GM18499 (cell line): ENCODE data around the gene UNK.
"Not testable (repeated sequence)": the region's sequence is repeated elsewhere in the genome, so short reads cannot be mapped to it uniquely, and the experiment has no call there.

ENCODE experiments used
- ATAC-seq: cut with Tn5 transposase; IDR thresholded peaks from one replicate; pipeline ENCODE4 v1.9.1; 2021; ENCODE audit warnings: moderate number of reproducible peaks; ENCODE audit not compliant: insufficient read depth, unreplicated experiment

The UNK gene

DNA sequence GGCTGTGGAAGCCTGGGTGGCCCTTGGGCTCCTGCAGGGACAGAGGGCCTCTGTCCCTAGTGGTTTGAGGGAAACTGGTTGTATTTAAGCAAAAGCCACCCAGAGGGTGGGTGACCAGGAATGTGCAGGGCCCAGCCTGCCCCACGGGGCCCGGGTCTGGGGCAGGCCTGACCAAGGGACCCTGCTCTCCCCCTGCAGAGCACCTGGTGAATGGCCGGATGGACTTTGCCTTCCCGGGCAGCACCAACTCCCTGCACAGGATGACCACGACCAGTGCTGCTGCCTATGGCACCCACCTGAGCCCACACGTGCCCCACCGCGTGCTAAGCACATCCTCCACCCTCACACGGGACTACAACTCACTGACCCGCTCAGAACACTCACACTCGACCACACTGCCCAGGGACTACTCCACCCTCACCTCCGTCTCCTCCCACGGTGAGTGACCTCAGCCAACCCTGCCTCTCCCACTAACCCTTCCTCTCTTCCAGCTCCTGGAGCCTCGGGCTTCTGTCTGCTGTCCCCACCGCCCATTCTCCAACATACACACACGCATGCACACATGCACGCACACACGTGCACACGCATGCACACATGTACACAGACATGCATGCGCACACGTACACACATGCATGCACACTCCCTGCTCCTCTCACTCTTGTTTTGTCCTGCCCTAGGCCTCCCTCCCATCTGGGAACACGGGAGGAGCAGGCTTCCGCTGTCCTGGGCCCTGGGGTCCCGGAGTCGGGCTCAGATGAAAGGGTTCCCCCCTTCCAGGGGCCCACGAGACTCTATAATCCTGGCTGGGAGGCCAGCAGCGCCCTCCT, 30.0 kb upstream of the UNK start:
- no peak for ATAC-seq

DNA sequence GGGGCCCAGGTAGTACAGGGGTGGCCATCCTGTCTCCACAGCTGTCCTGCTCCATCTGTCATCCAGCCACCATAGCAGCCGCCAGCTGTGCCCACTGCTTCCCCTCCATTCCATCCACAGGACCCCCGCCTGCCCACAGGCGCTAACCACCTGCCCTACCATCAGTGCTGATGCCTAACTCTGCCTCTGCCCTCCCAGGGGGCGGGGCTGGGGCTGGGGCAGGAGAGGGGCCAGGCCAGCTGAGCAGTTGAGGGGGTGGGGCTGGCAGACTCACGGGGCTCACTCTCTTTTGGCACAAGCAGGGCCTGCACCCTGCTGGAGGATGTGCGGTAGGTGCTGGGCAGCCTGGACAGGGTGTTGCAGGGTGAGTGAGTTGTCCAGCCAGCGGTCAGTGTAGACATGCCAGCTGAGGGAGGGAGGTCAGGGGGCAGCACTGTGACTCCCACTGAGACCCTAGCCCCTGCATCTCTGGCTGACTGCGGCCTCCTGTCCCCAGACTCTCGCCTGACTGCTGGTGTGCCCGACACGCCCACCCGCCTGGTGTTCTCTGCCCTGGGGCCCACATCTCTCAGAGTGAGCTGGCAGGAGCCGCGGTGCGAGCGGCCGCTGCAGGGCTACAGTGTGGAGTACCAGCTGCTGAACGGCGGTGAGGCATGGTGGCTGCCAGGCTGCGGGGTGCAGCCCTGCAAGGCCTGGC, 29.3 kb upstream of the UNK start:
- ATAC-seq: no peak

DNA sequence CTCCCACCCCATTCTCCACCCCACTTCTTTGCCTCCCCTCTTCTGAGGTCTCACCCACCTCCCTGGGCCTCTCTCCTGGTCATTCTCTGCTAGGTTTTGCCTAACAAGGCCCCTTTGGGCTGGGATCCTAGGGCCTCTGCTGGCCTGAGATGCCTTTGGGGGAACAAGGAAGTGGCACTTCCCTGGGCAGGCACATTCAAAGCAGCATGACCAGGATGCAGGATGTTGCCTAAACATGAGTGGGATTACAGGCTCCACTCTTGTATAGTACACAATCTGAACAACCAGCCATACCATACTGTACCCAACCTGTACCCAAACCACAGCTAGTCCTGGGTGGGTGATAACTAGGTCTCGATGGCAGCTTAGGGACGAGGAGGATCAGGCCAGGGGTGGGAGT, 28.6 kb upstream of the UNK start:
- ATAC-seq: no peak

DNA sequence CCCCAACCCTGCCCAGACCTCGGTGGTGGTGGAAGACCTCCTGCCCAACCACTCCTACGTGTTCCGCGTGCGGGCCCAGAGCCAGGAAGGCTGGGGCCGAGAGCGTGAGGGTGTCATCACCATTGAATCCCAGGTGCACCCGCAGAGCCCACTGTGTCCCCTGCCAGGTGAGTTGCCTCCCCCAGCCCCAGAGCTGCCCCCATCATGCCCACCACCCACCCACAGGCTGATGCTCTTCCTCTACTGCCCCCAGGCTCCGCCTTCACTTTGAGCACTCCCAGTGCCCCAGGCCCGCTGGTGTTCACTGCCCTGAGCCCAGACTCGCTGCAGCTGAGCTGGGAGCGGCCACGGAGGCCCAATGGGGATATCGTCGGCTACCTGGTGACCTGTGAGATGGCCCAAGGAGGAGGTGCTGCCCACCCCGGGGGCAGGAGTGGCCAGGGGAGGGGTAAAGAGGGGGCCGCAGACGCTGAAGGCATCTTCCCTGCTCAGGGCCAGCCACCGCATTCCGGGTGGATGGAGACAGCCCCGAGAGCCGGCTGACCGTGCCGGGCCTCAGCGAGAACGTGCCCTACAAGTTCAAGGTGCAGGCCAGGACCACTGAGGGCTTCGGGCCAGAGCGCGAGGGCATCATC, 28.0 kb upstream of the UNK start:
- no peak for ATAC-seq

DNA sequence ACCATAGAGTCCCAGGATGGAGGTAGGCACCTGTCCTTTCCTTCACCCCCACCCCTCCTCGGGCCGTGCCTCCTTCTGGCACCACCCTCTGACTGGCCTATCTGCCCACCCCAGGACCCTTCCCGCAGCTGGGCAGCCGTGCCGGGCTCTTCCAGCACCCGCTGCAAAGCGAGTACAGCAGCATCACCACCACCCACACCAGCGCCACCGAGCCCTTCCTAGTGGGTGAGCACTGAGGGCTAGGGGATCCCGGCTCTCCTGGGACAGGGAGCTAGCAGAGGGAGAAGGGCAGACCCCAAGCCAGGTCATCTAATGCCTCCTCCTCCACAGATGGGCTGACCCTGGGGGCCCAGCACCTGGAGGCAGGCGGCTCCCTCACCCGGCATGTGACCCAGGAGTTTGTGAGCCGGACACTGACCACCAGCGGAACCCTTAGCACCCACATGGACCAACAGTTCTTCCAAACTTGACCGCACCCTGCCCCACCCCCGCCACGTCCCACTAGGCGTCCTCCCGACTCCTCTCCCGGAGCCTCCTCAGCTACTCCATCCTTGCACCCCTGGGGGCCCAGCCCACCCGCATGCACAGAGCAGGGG, 27.4 kb upstream of the UNK start:
- no peak for ATAC-seq

DNA sequence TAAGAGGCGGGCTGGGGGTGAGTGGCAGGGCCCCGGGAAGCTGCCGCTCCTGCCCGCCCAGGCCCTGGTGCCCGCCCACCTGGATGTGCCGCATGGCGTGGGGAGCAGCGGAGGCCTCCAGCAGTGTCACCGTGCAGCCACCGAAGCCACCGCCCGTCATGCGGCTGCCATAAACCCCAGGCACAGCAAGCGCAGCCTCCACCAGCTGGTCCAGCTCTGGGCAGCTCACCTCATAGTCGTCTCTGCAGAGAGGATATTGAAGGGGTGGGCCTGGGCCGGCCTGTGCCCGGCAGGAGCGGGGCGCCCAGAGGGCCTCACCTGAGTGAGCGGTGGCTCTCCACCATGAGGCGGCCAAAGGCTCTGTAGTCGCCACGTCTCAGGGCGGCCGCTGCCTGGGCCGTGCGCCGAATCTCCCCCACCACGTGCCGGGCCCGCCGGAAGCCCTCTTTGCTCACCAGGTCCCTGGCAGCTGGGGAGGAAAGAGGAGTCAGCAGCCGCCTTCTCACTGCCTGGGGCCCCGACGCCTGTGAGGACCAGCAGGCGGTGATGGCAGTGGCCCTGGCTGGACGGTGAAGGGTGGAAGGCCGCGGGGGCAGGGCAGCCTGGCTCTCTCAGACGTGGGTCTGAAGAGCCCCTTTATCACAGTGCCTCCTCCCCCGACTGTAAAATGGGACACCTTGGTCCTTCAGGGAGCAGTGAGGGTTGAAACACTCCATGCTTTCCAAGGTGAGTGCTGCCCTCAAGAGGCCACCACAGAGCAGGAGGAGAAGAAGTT, 26.3 kb upstream of the UNK start:
- ATAC-seq: no peak

DNA sequence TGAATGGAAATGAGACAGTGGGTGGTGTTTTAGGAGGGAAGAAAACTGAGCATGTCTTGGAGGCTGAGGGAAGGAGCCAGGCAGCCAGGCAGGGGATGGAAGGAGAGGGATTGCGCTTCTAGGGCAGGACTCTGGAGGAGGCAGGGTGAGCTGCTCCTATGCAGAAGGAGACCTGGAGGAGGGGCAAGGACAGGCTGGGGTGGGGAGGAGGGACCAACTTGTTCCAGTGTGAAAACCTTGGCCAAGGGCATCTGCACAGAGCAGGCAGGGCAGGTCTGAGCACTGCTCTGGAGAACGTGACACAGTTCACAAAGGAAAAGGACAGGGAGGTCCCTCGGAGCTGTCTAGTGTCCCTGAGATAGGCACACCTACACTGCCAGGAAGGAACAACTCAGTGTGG, 25.1 kb upstream of the UNK start:
- ATAC-seq: no peak

DNA sequence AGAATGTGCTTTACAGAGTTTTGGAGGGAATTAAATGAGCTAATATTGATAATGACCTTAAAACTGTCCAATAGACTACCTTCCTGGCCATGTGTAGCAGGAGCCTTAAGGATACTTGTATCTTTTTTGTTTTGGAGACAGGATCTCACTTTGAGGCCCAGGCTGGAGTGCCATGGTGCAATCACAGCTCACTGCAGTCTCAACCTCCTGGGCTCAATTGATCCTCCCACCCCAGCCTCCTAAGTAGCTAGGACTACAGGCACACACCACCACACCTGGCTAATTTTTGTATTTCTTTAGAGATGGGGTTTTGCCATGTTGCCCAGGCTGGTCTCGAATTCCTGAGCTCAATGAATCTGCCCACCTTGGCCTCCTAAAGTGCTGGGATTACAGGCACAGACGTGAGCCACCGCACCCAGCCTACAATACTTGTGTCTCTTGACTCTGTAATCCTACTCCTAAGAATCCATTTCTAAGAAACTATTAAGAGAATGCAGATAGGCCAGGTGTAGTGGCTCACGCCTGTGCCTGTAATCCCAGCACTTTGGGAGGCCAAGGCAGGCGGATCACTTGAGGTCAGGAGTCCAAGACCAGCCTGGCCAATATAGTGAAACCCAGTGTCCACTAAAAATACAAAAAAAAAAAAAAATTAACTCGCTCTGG, 24.5 kb upstream of the UNK start:
- not testable (repeated sequence) for ATAC-seq

DNA sequence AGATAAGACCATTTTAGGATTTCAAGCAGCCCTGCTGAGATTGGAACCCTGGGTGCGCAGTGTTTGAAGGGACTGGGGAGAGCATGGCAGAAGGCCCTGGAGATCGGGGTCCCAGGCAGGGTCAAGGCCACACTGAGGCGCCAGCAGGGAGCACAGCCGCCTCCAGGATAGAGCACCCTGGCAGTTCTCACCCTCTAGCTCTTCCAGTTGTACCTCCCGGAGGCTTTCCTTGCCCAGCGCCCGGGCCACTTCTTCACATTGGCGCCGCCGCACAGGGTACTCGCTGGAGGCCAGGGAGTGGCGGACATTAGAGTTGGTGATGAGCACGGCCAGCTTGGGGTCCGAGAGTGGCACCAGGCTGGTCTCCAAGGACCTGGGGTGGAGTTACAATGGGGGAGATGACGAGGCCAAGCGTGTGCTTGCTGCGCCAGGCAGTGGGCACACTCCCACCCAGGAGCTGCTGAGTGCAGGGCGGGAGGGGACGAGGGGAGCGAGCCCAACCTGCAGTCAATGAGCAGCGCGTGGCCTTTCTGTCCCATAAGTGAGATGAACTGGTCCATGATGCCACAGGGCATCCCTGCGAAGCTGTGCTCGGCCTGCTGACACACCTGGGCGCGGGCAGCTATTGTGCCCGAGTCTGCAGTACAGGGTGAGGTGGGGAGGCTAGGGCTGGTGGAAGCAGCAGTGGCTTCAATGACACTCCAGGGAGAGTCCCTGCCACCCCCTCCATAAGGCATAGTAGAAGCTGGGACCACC, 21.9 kb upstream of the UNK start:
- no peak for ATAC-seq

DNA sequence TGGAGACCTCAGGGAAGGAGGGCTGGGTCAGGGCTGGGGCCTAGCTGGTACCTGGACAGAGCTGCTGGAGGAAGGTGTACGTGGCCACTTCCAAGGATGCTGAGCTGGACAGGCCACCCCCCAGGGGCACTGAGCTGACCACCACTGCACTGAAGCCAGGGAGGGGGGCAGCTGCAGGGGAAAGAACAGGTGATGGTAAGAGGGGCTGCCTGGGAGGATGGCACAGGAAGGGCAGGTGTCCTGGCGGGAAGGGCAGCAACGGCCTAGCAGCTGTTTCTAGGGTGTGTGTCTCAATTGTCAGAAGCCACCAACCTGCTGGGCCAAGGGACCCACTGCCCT, 21.4 kb upstream of the UNK start:
- no peak for ATAC-seq

DNA sequence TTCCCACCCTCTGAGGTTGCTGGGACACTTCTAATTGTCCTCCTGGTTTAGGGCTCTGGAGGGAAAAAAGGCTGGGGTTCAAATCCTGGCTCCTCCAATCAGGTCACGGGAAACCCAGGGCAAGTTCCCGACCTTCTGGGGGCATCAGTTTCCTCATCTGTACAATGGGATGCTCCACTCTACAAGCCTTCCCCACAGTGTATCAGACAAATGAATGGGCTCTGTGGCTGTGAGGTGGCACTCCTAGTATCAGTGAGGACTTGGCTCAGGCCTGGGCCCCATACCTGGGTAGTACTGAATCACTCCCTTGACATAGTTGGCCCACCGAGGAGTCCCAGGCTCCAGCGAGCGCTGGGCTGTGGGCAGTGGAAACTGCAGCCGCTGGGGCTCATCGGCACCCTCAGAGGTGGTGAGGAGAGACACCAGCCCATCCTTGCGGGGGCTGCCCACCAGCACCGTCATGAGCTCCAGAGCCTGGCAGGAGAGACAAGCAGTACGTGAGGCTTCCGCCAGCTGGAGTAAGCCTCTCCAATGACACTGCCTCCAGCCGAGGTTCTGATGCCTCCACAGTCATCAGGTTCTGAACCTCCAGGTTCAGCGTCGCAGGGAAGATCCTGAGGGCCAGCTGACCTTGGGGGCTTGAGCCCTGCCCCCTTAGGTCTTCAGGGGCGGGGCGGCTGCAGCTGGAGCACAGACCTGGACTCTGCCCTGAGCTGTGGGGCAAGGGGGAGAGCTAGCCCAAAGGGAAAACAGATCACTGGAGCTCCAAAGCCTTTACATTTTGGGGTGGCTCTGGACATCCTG, 20.8 kb upstream of the UNK start:
- ATAC-seq: no peak

DNA sequence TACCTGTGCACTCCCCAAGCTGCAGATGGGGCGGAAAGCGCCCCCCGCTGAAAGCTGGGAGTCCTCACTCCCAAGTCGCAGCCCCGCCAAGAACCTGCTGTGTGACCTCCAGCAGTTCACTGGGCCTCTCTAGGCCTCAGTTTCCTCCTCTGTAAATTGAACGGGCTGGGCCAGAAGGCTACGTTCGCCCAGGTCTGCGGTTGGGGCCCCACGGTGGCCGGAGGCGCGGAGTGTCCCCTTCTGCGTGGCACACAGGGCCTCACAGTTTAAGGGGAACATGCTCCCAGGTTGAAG, 20.2 kb upstream of the UNK start:
- ATAC-seq: no peak

DNA sequence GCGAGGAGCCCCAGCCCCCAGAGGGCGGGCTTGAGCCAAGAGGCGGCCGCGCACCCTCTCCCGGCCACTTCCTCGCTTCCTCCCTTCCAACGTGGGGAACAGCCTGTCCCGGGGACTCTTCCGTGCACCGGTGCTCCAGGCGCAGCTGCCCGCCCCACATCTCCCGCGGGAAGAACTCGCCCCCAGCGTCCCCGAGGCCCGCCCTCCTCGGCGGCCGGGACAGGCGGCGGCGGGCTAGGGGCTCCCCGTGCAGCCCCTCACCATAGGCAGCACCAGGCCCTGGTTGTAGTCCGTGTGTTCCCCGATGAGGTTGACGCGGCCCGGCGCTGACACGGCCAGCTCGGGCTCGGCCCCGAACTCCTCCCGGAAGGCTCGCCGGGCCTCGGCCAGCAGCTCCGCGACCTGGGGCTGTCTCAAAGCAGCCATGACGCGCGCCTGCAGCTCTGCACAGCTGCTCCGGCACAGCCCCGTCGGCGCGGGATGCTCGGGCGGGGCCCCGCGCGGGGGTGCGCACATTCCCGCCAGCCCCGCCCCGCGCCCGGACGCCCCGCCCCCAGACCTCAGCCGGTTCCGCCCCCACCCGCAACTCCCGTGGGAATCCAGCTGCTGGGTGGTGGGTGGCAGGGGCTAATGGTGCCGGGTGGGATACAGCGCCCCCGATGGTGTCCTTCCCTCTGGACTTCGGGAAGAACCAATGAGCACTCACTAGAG, 19.7 kb upstream of the UNK start, which contains the start of gene GALK1:
GALK1 (minus strand) TSS at position 482 of the 711 bp plus-strand sequence; CDS start at position 426, 56 bp downstream.
- no peak for ATAC-seq

DNA sequence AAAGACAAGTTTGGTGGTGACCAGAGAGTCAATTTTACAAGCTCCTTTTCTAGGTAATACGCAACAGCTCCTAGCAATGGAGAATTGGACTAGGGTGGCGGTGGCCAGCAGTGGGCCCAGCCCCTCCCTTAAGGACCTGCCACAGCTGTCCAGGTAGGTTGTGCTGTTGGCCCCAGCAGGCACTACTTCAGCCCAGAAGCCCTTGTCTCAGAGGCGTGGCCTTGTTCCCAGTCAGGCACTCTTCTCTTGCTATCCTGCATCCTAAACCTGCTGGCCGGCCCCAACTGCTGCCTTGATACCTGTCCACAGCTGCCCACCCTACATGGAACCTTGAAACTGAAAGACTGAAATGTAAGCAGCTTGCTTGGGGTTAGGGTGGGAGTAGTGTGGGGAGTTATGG, 18.6 kb upstream of the UNK start:
- ATAC-seq: no peak

DNA sequence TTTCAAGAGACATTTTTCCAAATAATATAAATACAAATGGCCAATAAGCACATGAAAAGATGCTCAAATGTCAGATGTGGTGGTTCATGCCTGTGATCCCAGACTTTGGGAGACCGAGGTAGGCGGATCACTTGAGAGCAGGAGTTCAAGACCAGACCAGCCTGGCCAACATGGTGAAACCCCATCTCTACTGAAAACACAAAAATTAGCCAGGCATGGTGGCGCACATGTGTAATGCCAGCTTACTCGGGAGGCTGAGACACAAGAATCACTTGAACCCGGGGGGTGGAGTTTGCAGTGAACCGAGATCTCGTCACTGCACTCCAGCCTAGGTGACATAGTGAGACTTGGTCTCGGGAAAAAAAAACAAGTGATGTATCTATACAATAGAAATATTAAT, 16.7 kb upstream of the UNK start:
- ATAC-seq: no peak

DNA sequence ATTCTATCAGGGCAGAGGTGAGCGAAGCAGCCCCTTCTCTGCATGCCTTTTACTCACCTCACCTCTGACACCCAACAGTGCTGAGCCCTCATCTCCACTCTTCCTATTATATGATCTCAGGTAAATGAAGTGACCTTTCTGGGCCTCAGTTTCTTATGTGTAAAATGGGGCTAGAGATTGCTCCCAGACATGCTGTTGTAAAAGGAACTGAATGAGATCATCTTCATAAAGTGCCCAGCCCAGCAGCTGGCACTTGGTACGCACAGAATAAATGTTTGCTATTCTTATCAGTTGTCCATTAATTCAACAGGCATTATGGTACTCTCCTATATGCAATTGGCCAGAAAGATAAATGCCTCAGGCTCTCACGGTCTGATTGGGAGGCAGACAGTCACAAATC, 15.1 kb upstream of the UNK start:
- ATAC-seq: no peak

DNA sequence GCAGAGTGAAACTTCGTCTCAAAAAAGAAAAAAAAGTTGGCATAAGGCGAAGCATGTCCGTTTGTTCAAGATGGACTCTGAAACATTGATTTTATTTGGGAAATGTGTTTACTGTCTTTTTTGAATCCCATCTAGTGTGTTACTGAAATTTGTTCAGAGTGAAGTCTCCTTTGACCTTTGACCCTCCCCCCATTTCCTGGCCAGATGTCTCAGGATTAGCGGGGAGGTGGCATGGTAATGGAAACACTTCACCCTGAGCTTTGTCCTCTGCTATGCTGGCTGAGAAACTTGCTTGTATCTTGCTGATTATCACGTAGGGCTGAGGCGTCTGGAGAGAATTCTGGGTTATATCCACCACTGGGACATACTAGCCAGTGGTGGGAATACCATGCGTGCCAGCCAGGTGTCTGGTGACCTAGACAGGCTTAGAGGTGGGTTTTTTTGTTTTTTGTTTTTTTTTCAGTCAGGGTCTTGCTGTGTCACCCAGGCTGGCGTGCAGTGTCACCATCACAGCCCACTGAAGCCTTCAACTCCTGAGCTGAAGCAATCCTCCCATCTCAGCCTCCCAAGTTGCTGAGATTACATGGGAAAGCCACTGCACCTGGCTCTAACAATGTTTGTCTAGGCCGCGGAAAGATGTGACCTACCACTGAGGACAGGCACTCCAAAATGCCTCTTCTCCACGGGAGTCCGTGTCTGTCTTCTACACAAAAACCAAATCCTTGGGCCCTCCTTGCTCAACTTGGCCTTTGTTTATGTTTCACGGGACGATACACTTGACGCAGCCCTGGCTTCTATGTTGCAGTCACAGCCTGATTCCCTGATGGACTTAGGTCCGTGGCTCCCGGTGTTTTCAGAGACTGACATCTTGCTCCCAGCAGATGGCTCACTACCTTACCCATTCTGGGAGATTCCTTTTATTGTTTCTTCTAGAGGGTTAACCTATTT, 13.0 kb upstream of the UNK start:
- no peak for ATAC-seq
